ENCODE measurements around the gene MYH10. TPM values are rescaled to one million over a fixed set of nuclear protein-coding genes. Genes with fewer than 3 reads are reported as not detected.
"Not testable (repeated sequence)": the region's sequence is repeated elsewhere in the genome, so short reads cannot be mapped to it uniquely, and the experiment has no call there.

MYH10 gene
- total RNA-seq, result 10 to 100 TPM; 13.9 to 34.7 TPM

- Mint-ChIP-seq H3K4me3 (peak within 1 kb of the TSS; percentile 94), H3K36me3 (ENCODE audit: low read depth) (peaks cover 9% of the 10 kb centered on the region), H3K27ac (peak within 1 kb of the TSS; percentile 83), H3K4me1 (no peaks in the 10 kb centered on the region), H3K9me3 (no peaks in the 10 kb centered on the region), H3K27me3 (peaks cover 29% of the 10 kb centered on the region)
- no peak for ATAC-seq (replicated peaks)
These were observed at the start of gene MYH10 for GRCh38 chr17:8630227-8630801. MYH10 (minus strand) TSS chr17:8630725; CDS start chr17:8623246, 7,479 bp downstream.

GRCh38 chr17:8679126-8679525 lies 48.6 kb upstream of the MYH10 start:
- H3K27ac Mint-ChIP-seq, result no peak overlapping the region
- no peaks in the 10 kb centered on the region for H3K36me3 Mint-ChIP-seq (ENCODE audit: low read depth)
- H3K4me1 Mint-ChIP-seq, result no peaks in the 10 kb centered on the region
- peaks cover 10% of the 10 kb centered on the region for H3K27me3 Mint-ChIP-seq
- no peak for ATAC-seq (replicated peaks)
- H3K9me3 Mint-ChIP-seq, result no peaks in the 10 kb centered on the region
- no peak overlapping the region for H3K4me3 Mint-ChIP-seq

- no peak overlapping the region for H3K4me3 Mint-ChIP-seq
- no peaks in the 10 kb centered on the region for H3K36me3 Mint-ChIP-seq (ENCODE audit: low read depth)
- no peaks in the 10 kb centered on the region for H3K4me1 Mint-ChIP-seq
- H3K9me3 Mint-ChIP-seq, result no peaks in the 10 kb centered on the region
- peaks cover 10% of the 10 kb centered on the region for H3K27me3 Mint-ChIP-seq
- no peak for ATAC-seq (replicated peaks)
- no peak overlapping the region for H3K27ac Mint-ChIP-seq
These were observed 44.8 kb upstream of the MYH10 start for GRCh38 chr17:8675306-8675705.

GRCh38 chr17:8674344-8675305 lies 44.1 kb upstream of the MYH10 start:
- ATAC-seq (replicated peaks), result no peak
- no peaks in the 10 kb centered on the region for H3K4me1 Mint-ChIP-seq
- H3K27me3 Mint-ChIP-seq, result peaks cover 4% of the 10 kb centered on the region
- no peak overlapping the region for H3K4me3 Mint-ChIP-seq
- no peaks in the 10 kb centered on the region for H3K9me3 Mint-ChIP-seq
- no peaks in the 10 kb centered on the region for H3K36me3 Mint-ChIP-seq (ENCODE audit: low read depth)
- H3K27ac Mint-ChIP-seq, result no peak overlapping the region

- no peaks in the 10 kb centered on the region for H3K36me3 Mint-ChIP-seq (ENCODE audit: low read depth)
- H3K4me1 Mint-ChIP-seq, result no peaks in the 10 kb centered on the region
- H3K4me3 Mint-ChIP-seq, result no peak overlapping the region
- H3K27ac Mint-ChIP-seq, result no peak overlapping the region
- ATAC-seq (replicated peaks), result no peak
- no peaks in the 10 kb centered on the region for H3K9me3 Mint-ChIP-seq
- peaks cover 4% of the 10 kb centered on the region for H3K27me3 Mint-ChIP-seq
These were observed 43.1 kb upstream of the MYH10 start for GRCh38 chr17:8673612-8674011.

- Mint-ChIP-seq H3K9me3 (no peaks in the 10 kb centered on the region), H3K27ac (no peak overlapping the region), H3K36me3 (ENCODE audit: low read depth) (no peaks in the 10 kb centered on the region), H3K4me1 (no peaks in the 10 kb centered on the region), H3K27me3 (peaks cover 4% of the 10 kb centered on the region), H3K4me3 (no peak overlapping the region)
- no peak for ATAC-seq (replicated peaks)
These were observed 41.8 kb upstream of the MYH10 start for GRCh38 chr17:8672326-8672725.

- H3K27ac Mint-ChIP-seq, result no peak overlapping the region
- no peaks in the 10 kb centered on the region for H3K4me1 Mint-ChIP-seq
- no peak for ATAC-seq (replicated peaks)
These were observed 39.9 kb upstream of the MYH10 start for GRCh38 chr17:8670421-8670820.

GRCh38 chr17:8668176-8668740 lies 37.7 kb upstream of the MYH10 start:
- H3K27me3 Mint-ChIP-seq, result peaks cover 8% of the 10 kb centered on the region
- no peak overlapping the region for H3K27ac Mint-ChIP-seq
- no peak overlapping the region for H3K4me3 Mint-ChIP-seq
- H3K4me1 Mint-ChIP-seq, result no peaks in the 10 kb centered on the region
- no peak for ATAC-seq (replicated peaks)
- H3K36me3 Mint-ChIP-seq (ENCODE audit: low read depth), result no peaks in the 10 kb centered on the region
- H3K9me3 Mint-ChIP-seq, result no peaks in the 10 kb centered on the region

More at GRCh38 chr17:8670421-8670820, 39.9 kb upstream of the MYH10 start:
- Mint-ChIP-seq H3K9me3 (no peaks in the 10 kb centered on the region), H3K36me3 (ENCODE audit: low read depth) (no peaks in the 10 kb centered on the region), H3K4me3 (no peak overlapping the region), H3K27me3 (peaks cover 5% of the 10 kb centered on the region)

- Mint-ChIP-seq H3K27ac (no peak overlapping the region), H3K4me3 (no peak overlapping the region), H3K4me1 (no peaks in the 10 kb centered on the region), H3K27me3 (peaks cover 10% of the 10 kb centered on the region), H3K36me3 (ENCODE audit: low read depth) (no peaks in the 10 kb centered on the region), H3K9me3 (no peaks in the 10 kb centered on the region)
- ATAC-seq (replicated peaks), result no peak
These were observed 36.9 kb upstream of the MYH10 start for GRCh38 chr17:8667421-8667820.

- H3K36me3 Mint-ChIP-seq (ENCODE audit: low read depth), result no peaks in the 10 kb centered on the region
- ATAC-seq (replicated peaks), result no peak
- peaks cover 12% of the 10 kb centered on the region for H3K27me3 Mint-ChIP-seq
- H3K9me3 Mint-ChIP-seq, result no peaks in the 10 kb centered on the region
- no peaks in the 10 kb centered on the region for H3K4me1 Mint-ChIP-seq
- H3K4me3 Mint-ChIP-seq, result no peak overlapping the region
- no peak overlapping the region for H3K27ac Mint-ChIP-seq
These were observed 35.2 kb upstream of the MYH10 start for GRCh38 chr17:8665684-8666083.

- H3K27me3 Mint-ChIP-seq, result peaks cover 12% of the 10 kb centered on the region
- H3K36me3 Mint-ChIP-seq (ENCODE audit: low read depth), result no peaks in the 10 kb centered on the region
- no peak for ATAC-seq (replicated peaks)
- H3K27ac Mint-ChIP-seq, result no peak overlapping the region
- H3K9me3 Mint-ChIP-seq, result peaks cover under 1% of the 10 kb centered on the region
- no peak overlapping the region for H3K4me3 Mint-ChIP-seq
- H3K4me1 Mint-ChIP-seq, result peaks cover 1% of the 10 kb centered on the region
These were observed 34.1 kb upstream of the MYH10 start for GRCh38 chr17:8664456-8665126.

- Mint-ChIP-seq H3K4me1 (peaks cover 4% of the 10 kb centered on the region), H3K27ac (no peak overlapping the region), H3K27me3 (peaks cover 12% of the 10 kb centered on the region), H3K36me3 (ENCODE audit: low read depth) (no peaks in the 10 kb centered on the region), H3K9me3 (peaks cover 5% of the 10 kb centered on the region), H3K4me3 (no peak overlapping the region)
- no peak for ATAC-seq (replicated peaks)
These were observed 32.4 kb upstream of the MYH10 start for GRCh38 chr17:8662973-8663372.

GRCh38 chr17:8662076-8662831 lies 31.7 kb upstream of the MYH10 start:
- H3K27me3 Mint-ChIP-seq, result peaks cover 12% of the 10 kb centered on the region
- H3K4me1 Mint-ChIP-seq, result peaks cover 4% of the 10 kb centered on the region
- H3K9me3 Mint-ChIP-seq, result peaks cover 5% of the 10 kb centered on the region
- no peak overlapping the region for H3K27ac Mint-ChIP-seq
- ATAC-seq (replicated peaks), result no peak
- no peaks in the 10 kb centered on the region for H3K36me3 Mint-ChIP-seq (ENCODE audit: low read depth)
- H3K4me3 Mint-ChIP-seq, result no peak overlapping the region

- H3K27ac Mint-ChIP-seq; ATAC-seq (replicated peaks); H3K4me3 Mint-ChIP-seq; H3K9me3 Mint-ChIP-seq; H3K36me3 Mint-ChIP-seq (ENCODE audit: low read depth); H3K27me3 Mint-ChIP-seq; H3K4me1 Mint-ChIP-seq: not testable (repeated sequence)
These were observed 30.2 kb upstream of the MYH10 start for GRCh38 chr17:8660709-8661108.

Measured in activated T-helper 17 cell treated with anti-CD3 and anti-CD28 coated beads, Interleukin-2, amount 50 U/mL, for 72 hours (primary cell).